ENCODE measurements around the gene TMEM63A. TPM values are rescaled to one million over a fixed set of nuclear protein-coding genes. Genes with fewer than 3 reads are reported as not detected.

Gene TMEM63A
- polyA plus RNA-seq, 2 of the 4 experiments (the other 2 are of a cell fraction): 7.5 to 9.5 TPM

DNA sequence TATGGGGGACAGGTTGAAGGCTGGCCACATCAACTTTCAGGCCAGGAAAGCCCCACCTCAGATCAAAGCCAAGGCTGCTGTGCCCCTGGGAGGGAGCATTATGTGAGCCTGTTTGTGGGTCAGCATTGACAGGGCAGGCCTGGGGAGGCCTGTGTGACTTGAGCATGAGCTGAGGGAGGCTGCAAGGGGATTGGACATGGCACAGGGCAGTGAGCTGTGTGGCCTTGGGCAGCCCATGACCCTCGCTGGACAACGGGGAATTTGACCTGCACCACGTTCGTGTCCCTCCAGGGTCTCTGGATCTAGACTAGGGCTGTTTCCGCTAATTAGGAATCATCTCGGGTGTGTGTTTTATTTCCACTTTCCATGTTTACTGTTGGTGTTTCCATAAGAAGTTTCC lies 24.3 kb upstream of the TMEM63A start:
- DNase-seq (ENCODE audit: low read depth in 1 of 2, low spot score in 1 of 2): no peak
- Histone ChIP-seq H3K4me3 (no peak overlapping the region), H3K4me2 (no peak overlapping the region), H3K27ac (no peak overlapping the region), H3K9me3 (no peaks in the 10 kb centered on the region), H3K4me1 (0 out of 3 replicates have a peak, but pooled peaks cover 3% of the 10 kb centered on the region)
- CTCF ChIA-PET: interaction anchor here (0.7 to 12.4 kb wide), 7 partner anchors 11 to 442 kb away, joined by 3 to 207 read pairs (median 6); partner anchors contain the start of genes LEFTY1, SRP9 and TMEM63A
- TF ChIP-seq, protein P1, sequence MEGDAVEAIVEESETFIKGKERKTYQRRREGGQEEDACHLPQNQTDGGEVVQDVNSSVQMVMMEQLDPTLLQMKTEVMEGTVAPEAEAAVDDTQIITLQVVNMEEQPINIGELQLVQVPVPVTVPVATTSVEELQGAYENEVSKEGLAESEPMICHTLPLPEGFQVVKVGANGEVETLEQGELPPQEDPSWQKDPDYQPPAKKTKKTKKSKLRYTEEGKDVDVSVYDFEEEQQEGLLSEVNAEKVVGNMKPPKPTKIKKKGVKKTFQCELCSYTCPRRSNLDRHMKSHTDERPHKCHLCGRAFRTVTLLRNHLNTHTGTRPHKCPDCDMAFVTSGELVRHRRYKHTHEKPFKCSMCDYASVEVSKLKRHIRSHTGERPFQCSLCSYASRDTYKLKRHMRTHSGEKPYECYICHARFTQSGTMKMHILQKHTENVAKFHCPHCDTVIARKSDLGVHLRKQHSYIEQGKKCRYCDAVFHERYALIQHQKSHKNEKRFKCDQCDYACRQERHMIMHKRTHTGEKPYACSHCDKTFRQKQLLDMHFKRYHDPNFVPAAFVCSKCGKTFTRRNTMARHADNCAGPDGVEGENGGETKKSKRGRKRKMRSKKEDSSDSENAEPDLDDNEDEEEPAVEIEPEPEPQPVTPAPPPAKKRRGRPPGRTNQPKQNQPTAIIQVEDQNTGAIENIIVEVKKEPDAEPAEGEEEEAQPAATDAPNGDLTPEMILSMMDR (IDR thresholded peaks at IDR 0.05): no peak
- no peak for TF ChIP-seq FOSL2 (IDR thresholded peaks at IDR 0.05)
- no peak for TF ChIP-seq FOSL2 (CRISPR knock-in tag; IDR thresholded peaks at IDR 0.05)
- no peak for TF ChIP-seq CBX2 (IDR thresholded peaks at IDR 0.05; ENCODE audit: borderline replicate concordance, low read depth)
- TF ChIP-seq SREBF2 (IDR thresholded peaks at IDR 0.05): no peak
- no peak for TF ChIP-seq HOXB13 (CRISPR knock-in tag; IDR thresholded peaks at IDR 0.05; ENCODE audit: low read depth)
- no peak for TF ChIP-seq FOXS1 (CRISPR knock-in tag; IDR thresholded peaks at IDR 0.05)
- TF ChIP-seq, protein P2, sequence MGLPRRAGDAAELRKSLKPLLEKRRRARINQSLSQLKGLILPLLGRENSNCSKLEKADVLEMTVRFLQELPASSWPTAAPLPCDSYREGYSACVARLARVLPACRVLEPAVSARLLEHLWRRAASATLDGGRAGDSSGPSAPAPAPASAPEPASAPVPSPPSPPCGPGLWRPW (IDR thresholded peaks at IDR 0.05): no peak
- TF ChIP-seq RAD21 (conservative IDR thresholded peaks at IDR 0.05 in 1 of 2, IDR thresholded peaks at IDR 0.05 in 1 of 2): no peak
- TF ChIP-seq GATA3 (IDR thresholded peaks at IDR 0.05; ENCODE audit: borderline replicate concordance): no peak
- no peak for TF ChIP-seq RCOR1 (IDR thresholded peaks at IDR 0.05; ENCODE audit: low read depth, low read length)
- TF ChIP-seq, protein P3, sequence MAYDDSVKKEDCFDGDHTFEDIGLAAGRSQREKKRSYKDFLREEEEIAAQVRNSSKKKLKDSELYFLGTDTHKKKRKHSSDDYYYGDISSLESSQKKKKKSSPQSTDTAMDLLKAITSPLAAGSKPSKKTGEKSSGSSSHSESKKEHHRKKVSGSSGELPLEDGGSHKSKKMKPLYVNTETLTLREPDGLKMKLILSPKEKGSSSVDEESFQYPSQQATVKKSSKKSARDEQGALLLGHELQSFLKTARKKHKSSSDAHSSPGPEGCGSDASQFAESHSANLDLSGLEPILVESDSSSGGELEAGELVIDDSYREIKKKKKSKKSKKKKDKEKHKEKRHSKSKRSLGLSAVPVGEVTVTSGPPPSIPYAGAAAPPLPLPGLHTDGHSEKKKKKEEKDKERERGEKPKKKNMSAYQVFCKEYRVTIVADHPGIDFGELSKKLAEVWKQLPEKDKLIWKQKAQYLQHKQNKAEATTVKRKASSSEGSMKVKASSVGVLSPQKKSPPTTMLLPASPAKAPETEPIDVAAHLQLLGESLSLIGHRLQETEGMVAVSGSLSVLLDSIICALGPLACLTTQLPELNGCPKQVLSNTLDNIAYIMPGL (CRISPR knock-in tag; IDR thresholded peaks at IDR 0.05; ENCODE audit: borderline replicate concordance): no peak
- no peak for TF ChIP-seq JUNB (IDR thresholded peaks at IDR 0.05)
- 82% methylated on average over 4 of the region's 6 CpGs for WGBS (ENCODE audit: missing lambda C conversion rate)
- ATAC-seq: no peak
- POLR2A ChIA-PET: no interaction called here
- no peak for FAIRE-seq

DNA sequence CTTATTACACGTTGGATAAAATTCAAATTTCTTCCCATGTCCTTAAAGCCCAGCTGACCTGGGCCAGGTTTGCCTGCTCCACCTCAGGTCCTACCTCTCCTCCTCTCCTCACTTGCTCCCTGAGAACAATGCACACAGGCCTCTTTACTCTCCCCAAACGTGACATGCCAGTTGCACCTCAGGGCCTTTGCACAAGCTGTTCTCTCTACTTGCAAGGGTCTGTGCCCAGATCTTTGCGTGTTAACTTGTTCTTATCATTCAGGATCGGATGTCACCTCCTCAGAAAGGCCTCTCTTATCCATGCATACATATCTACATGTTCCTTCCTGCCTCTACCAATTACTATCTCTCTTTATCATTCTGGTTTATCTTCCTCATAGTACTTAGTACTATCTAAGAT lies 21.4 kb upstream of the TMEM63A start:
- Histone ChIP-seq H3K9me3 (no peaks in the 10 kb centered on the region), H3K4me1 (no peaks in the 10 kb centered on the region), H3K27ac (no peak overlapping the region), H3K4me2 (no peak overlapping the region), H3K4me3 (no peak overlapping the region)
- CTCF ChIA-PET: interaction anchor here (0.7 to 12.4 kb wide), 4 partner anchors 9 to 427 kb away, joined by 3 to 207 read pairs (median 45); partner anchors contain the start of genes LEFTY1 and TMEM63A
- TF ChIP-seq FOSB (CRISPR knock-in tag; IDR thresholded peaks at IDR 0.05): no peak
- TF ChIP-seq, protein P4, sequence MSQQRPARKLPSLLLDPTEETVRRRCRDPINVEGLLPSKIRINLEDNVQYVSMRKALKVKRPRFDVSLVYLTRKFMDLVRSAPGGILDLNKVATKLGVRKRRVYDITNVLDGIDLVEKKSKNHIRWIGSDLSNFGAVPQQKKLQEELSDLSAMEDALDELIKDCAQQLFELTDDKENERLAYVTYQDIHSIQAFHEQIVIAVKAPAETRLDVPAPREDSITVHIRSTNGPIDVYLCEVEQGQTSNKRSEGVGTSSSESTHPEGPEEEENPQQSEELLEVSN (IDR thresholded peaks at IDR 0.05; ENCODE audit: borderline replicate concordance, low read depth): no peak
- no peak for TF ChIP-seq RARB (CRISPR knock-in tag; IDR thresholded peaks at IDR 0.05)
- TF ChIP-seq, protein P5, sequence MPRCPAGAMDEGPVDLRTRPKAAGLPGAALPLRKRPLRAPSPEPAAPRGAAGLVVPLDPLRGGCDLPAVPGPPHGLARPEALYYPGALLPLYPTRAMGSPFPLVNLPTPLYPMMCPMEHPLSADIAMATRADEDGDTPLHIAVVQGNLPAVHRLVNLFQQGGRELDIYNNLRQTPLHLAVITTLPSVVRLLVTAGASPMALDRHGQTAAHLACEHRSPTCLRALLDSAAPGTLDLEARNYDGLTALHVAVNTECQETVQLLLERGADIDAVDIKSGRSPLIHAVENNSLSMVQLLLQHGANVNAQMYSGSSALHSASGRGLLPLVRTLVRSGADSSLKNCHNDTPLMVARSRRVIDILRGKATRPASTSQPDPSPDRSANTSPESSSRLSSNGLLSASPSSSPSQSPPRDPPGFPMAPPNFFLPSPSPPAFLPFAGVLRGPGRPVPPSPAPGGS (IDR thresholded peaks at IDR 0.05): no peak
- no peak for TF ChIP-seq ZC3H11A (IDR thresholded peaks at IDR 0.05)
- no peak for TF ChIP-seq CHD2 (IDR thresholded peaks at IDR 0.05; ENCODE audit: low read length, partially characterized antibody)
- TF ChIP-seq, protein P6, sequence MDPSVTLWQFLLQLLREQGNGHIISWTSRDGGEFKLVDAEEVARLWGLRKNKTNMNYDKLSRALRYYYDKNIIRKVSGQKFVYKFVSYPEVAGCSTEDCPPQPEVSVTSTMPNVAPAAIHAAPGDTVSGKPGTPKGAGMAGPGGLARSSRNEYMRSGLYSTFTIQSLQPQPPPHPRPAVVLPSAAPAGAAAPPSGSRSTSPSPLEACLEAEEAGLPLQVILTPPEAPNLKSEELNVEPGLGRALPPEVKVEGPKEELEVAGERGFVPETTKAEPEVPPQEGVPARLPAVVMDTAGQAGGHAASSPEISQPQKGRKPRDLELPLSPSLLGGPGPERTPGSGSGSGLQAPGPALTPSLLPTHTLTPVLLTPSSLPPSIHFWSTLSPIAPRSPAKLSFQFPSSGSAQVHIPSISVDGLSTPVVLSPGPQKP (IDR thresholded peaks at IDR 0.05; ENCODE audit: low read depth, low read length): no peak
- no peak for ATAC-seq
- DNase-seq (ENCODE audit: low read depth in 1 of 2, low spot score in 1 of 2): no peak
- no peak for FAIRE-seq
- POLR2A ChIA-PET: interaction anchor here (0.7 kb wide), 1 partner anchor 68 kb away, joined by 4 read pairs; no protein-coding TSS in a partner anchor
- WGBS (ENCODE audit: missing lambda C conversion rate): 80% methylated on average over 4 of the region's 4 CpGs
